GM18873 (cell line): ENCODE data around the gene PREB.

Experiments
- ATAC-seq: cut with Tn5 transposase; IDR thresholded peaks from one replicate; pipeline ENCODE4 v1.9.1; 2021; ENCODE audit warnings: mild to moderate bottlenecking, moderate library complexity, moderate number of reproducible peaks; ENCODE audit not compliant: unreplicated experiment, low FRiP score

Gene PREB

GRCh38 chr2:27154488-27154887 is 20.1 kb upstream of the PREB start:
- no peak for ATAC-seq

GRCh38 chr2:27152796-27153464 is 18.5 kb upstream of the PREB start:
- ATAC-seq, result no peak

GRCh38 chr2:27152102-27152795 is 17.8 kb upstream of the PREB start:
- no peak for ATAC-seq

GRCh38 chr2:27150639-27151230 is 16.3 kb upstream of the PREB start:
- ATAC-seq, result no peak

- no peak for ATAC-seq
Observed at GRCh38 chr2:27149570-27150405, 15.4 kb upstream of the PREB start.

- ATAC-seq, result no peak
Observed at GRCh38 chr2:27148801-27149439, 14.5 kb upstream of the PREB start, which contains the start of gene TCF23. TSS of gene TCF23 (plus strand) at chr2:27149004. CDS start at chr2:27149134, 130 bp downstream.

GRCh38 chr2:27147935-27148334 is 13.5 kb upstream of the PREB start:
- ATAC-seq, result no peak

GRCh38 chr2:27145682-27146081 is 11.2 kb upstream of the PREB start:
- ATAC-seq, result no peak

GRCh38 chr2:27143285-27143684 is 8.8 kb upstream of the PREB start:
- no peak for ATAC-seq

- ATAC-seq, result no peak
Observed at GRCh38 chr2:27139310-27139709, 4.9 kb upstream of the PREB start, which contains the start of gene PRR30. TSS of gene PRR30 (minus strand) at chr2:27139410. CDS start at chr2:27138329, 1,081 bp downstream.

- ATAC-seq, result no peak
Observed at GRCh38 chr2:27138111-27138510, 3.7 kb upstream of the PREB start.

GRCh38 chr2:27137322-27137935 is 3.0 kb upstream of the PREB start:
- no peak for ATAC-seq

- ATAC-seq, result no peak
Observed at GRCh38 chr2:27136751-27137150, 2.3 kb upstream of the PREB start.

- ATAC-seq, result no peak
Observed at GRCh38 chr2:27135478-27135955, 1.1 kb upstream of the PREB start.

- ATAC-seq, result no peak
Observed at GRCh38 chr2:27134781-27135477, 493 bp upstream of the PREB start.

GRCh38 chr2:27133195-27133875 is 1.1 kb downstream of the PREB start:
- no peak for ATAC-seq

GRCh38 chr2:27131429-27131828 is 3.0 kb downstream of the PREB start:
- no peak for ATAC-seq

- ATAC-seq, result no peak
Observed at GRCh38 chr2:27130396-27130795, 4.0 kb downstream of the PREB start.
